ENCODE results near the gene B4GAT1.
"Not testable (repeated sequence)": the region's sequence is repeated elsewhere in the genome, so short reads cannot be mapped to it uniquely, and the experiment has no call there.

The B4GAT1 gene

GRCh38 chr11:66335531-66336233, 11.7 kb downstream of the B4GAT1 start:
- peak; percentile 20 for DNase-seq

GRCh38 chr11:66334605-66335442, 12.6 kb downstream of the B4GAT1 start:
- peak; percentile 41 for DNase-seq

GRCh38 chr11:66333896-66334604, 13.4 kb downstream of the B4GAT1 start:
- DNase-seq = no peak

- DNase-seq = no peak
Observed at GRCh38 chr11:66333220-66333877, 14.1 kb downstream of the B4GAT1 start.

- no peak for DNase-seq
Observed at GRCh38 chr11:66332371-66333219, 14.8 kb downstream of the B4GAT1 start.

- DNase-seq = no peak
Observed at GRCh38 chr11:66331542-66332370, 15.7 kb downstream of the B4GAT1 start.

GRCh38 chr11:66330931-66331330, 16.5 kb downstream of the B4GAT1 start:
- no peak for DNase-seq

GRCh38 chr11:66329165-66329673, 18.2 kb downstream of the B4GAT1 start:
- no peak for DNase-seq

GRCh38 chr11:66328302-66329144, 18.9 kb downstream of the B4GAT1 start:
- peak; percentile 80 for DNase-seq

- no peak for DNase-seq
Observed at GRCh38 chr11:66328031-66328301, 19.5 kb downstream of the B4GAT1 start.

GRCh38 chr11:66327171-66328030, 20.0 kb downstream of the B4GAT1 start:
- no peak for DNase-seq

GRCh38 chr11:66326261-66327111, 20.9 kb downstream of the B4GAT1 start:
- no peak for DNase-seq

GRCh38 chr11:66325263-66325671, 22.2 kb downstream of the B4GAT1 start:
- no peak for DNase-seq

- no peak for DNase-seq
Observed at GRCh38 chr11:66324664-66325063, 22.8 kb downstream of the B4GAT1 start.

- DNase-seq = no peak
Observed at GRCh38 chr11:66323684-66324083, 23.7 kb downstream of the B4GAT1 start.

GRCh38 chr11:66322732-66323427, 24.5 kb downstream of the B4GAT1 start:
- DNase-seq = no peak

- DNase-seq = no peak
Observed at GRCh38 chr11:66321606-66322005, 25.8 kb downstream of the B4GAT1 start.

GRCh38 chr11:66320748-66321147, 26.7 kb downstream of the B4GAT1 start:
- not testable (repeated sequence) for DNase-seq

All from suppressor macrophage treated with lipopolysaccharide for 4 hours (primary cell).